ENCODE results near the gene EIF4G3. TPM values are rescaled to one million over a fixed set of nuclear protein-coding genes. Genes with fewer than 3 reads are reported as not detected.
"Not testable (repeated sequence)": the region's sequence is repeated elsewhere in the genome, so short reads cannot be mapped to it uniquely, and the experiment has no call there.

EIF4G3 gene
- total RNA-seq, 2 experiments from 2014 or later, result 37.9 to 41.2 TPM

GRCh38 chr1:21030181-21030580, 146.5 kb downstream of the EIF4G3 start:
- ATAC-seq (no peak), DNase-seq (no peak)
- peaks cover 6% of the 10 kb centered on the region for H3K4me1 Mint-ChIP-seq (ENCODE audit: low read depth)
- ChIA-PET POLR2A (no interaction called here), CTCF (no interaction called here)
- H3K27me3 Mint-ChIP-seq (ENCODE audit: low read depth), result no peaks in the 10 kb centered on the region
- no peak overlapping the region for H3K4me3 Mint-ChIP-seq
- no peak overlapping the region for H3K27ac Mint-ChIP-seq
- H3K36me3 Mint-ChIP-seq (ENCODE audit: low read depth), result peaks cover 9% of the 10 kb centered on the region
- H3K9me3 Mint-ChIP-seq (ENCODE audit: insufficient read depth), result no peaks in the 10 kb centered on the region

- Mint-ChIP-seq H3K4me1 (ENCODE audit: low read depth) (peaks cover 6% of the 10 kb centered on the region), H3K36me3 (ENCODE audit: low read depth) (peaks cover 12% of the 10 kb centered on the region), H3K9me3 (ENCODE audit: insufficient read depth) (no peaks in the 10 kb centered on the region), H3K27me3 (ENCODE audit: low read depth) (no peaks in the 10 kb centered on the region), H3K4me3 (no peak overlapping the region), H3K27ac (no peak overlapping the region)
- ATAC-seq (no peak), DNase-seq (no peak)
- CTCF ChIA-PET, result no interaction called here
- POLR2A ChIA-PET, result no interaction called here
These were observed 148.1 kb downstream of the EIF4G3 start for GRCh38 chr1:21028520-21029145.

DNA sequence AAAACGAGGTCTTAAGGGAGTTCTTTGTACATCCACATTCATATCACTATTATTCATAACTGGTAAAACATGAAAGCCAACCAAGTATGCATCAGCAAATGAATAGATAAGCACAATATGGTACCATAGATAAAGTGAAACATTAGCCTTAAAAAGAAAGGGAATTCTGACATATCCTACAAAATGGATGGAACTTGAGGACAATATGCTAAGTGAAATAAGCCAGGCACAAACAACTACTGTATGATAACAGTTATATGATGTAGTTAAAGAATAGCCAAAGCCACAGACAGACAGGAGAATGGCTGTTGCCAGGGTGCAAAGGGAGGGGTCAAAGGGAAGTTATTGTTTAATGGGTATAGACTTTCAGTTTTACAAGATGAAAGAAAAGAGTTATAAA, 148.9 kb downstream of the EIF4G3 start:
- CTCF ChIA-PET, result no interaction called here
- POLR2A ChIA-PET, result no interaction called here
- no peak for ATAC-seq

GRCh38 chr1:21024918-21025317, 151.8 kb downstream of the EIF4G3 start:
- ChIA-PET POLR2A (no interaction called here), CTCF (no interaction called here)
- Mint-ChIP-seq H3K9me3 (ENCODE audit: insufficient read depth) (no peaks in the 10 kb centered on the region), H3K4me1 (ENCODE audit: low read depth) (peaks cover 19% of the 10 kb centered on the region), H3K27ac (no peak overlapping the region), H3K36me3 (ENCODE audit: low read depth) (peaks cover 16% of the 10 kb centered on the region), H3K27me3 (ENCODE audit: low read depth) (no peaks in the 10 kb centered on the region), H3K4me3 (no peak overlapping the region)
- no peak for ATAC-seq
- DNase-seq, result no peak

More for the DNA sequence above, 148.9 kb downstream of the EIF4G3 start:
- peaks cover 7% of the 10 kb centered on the region for H3K4me1 Mint-ChIP-seq (ENCODE audit: low read depth)
- no peak overlapping the region for H3K27ac Mint-ChIP-seq
- peaks cover 16% of the 10 kb centered on the region for H3K36me3 Mint-ChIP-seq (ENCODE audit: low read depth)
- no peaks in the 10 kb centered on the region for H3K27me3 Mint-ChIP-seq (ENCODE audit: low read depth)
- no peak for DNase-seq
- no peak overlapping the region for H3K4me3 Mint-ChIP-seq
- no peaks in the 10 kb centered on the region for H3K9me3 Mint-ChIP-seq (ENCODE audit: insufficient read depth)

DNA sequence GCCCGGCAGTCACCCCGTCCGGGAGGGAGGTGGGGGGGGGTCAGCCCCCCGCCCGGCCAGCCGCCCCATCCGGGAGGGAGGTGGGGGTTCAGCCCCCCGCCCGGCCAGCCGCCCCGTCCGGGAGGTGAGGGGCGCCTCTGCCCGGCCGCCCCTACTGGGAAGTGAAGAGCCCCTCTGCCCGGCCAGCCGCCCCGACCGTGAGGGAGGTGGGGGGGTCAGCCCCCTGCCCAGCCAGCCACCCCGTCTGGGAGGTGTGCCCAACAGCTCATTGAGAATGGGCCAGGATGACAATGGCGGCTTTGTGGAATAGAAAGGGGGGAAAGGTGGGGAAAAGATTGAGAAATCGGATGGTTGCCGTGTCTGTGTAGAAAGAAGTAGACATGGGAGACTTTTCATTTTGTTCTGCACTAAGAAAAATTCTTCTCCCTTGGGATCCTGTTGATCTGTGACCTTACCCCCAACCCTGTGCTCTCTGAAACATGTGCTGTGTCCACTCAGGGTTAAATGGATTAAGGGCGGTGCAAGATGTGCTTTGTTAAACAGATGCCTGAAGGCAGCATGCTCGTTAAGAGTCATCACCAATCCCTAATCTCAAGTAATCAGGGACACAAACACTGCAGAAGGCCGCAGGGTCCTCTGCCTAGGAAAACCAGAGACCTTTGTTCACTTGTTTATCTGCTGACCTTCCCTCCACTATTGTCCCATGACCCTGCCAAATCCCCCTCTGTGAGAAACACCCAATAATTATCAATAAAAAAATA, 152.4 kb downstream of the EIF4G3 start:
- Mint-ChIP-seq H3K4me1 (ENCODE audit: low read depth) (peaks cover 19% of the 10 kb centered on the region), H3K36me3 (ENCODE audit: low read depth) (peaks cover 16% of the 10 kb centered on the region)
- DNase-seq; CTCF ChIA-PET; H3K9me3 Mint-ChIP-seq (ENCODE audit: insufficient read depth); ATAC-seq; H3K27ac Mint-ChIP-seq; H3K27me3 Mint-ChIP-seq (ENCODE audit: low read depth); POLR2A ChIA-PET; H3K4me3 Mint-ChIP-seq: not testable (repeated sequence)

- no peaks in the 10 kb centered on the region for H3K9me3 Mint-ChIP-seq (ENCODE audit: insufficient read depth)
- peaks cover 20% of the 10 kb centered on the region for H3K36me3 Mint-ChIP-seq (ENCODE audit: low read depth)
- peaks cover 14% of the 10 kb centered on the region for H3K4me1 Mint-ChIP-seq (ENCODE audit: low read depth)
- ATAC-seq, result peak; percentile 93
- H3K4me3 Mint-ChIP-seq, result peak overlapping the region; percentile 55
- H3K27ac Mint-ChIP-seq, result peak overlapping the region; percentile 86
- no peaks in the 10 kb centered on the region for H3K27me3 Mint-ChIP-seq (ENCODE audit: low read depth)
- DNase-seq, result peak; percentile 50
- ChIA-PET CTCF (interaction anchor here (0.7 to 1.5 kb wide), 4 partner anchors 9 to 173 kb away, joined by 3 to 8 read pairs (median 3); no protein-coding TSS in a partner anchor), POLR2A (interaction anchor here (0.7 kb wide), 1 partner anchor 236 kb away, joined by 3 read pairs; the partner anchor contains the start of gene HP1BP3)
These were observed 154.2 kb downstream of the EIF4G3 start for GRCh38 chr1:21022279-21023040.

DNA sequence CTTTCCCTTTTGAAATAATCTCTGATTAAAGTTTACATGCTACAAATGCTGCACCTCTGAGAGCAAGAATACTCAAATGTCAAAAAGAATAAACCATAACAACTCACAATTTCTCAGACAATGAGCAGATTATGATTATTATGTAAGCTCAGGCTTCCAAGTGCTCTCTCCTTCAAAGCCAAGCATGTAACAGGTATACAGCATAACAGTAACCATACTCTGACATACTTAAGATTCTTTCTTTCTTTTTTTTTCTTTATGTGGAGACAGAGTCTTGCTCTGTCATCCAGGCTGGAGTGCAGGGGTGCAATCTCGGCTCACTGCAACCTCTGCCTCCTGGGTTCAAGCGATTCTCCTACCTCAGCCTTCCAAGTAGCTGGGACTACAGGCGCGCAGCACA, 155.4 kb downstream of the EIF4G3 start:
- H3K27me3 Mint-ChIP-seq (ENCODE audit: low read depth), result no peaks in the 10 kb centered on the region
- peaks cover 19% of the 10 kb centered on the region for H3K36me3 Mint-ChIP-seq (ENCODE audit: low read depth)
- no peak overlapping the region for H3K27ac Mint-ChIP-seq
- ChIA-PET CTCF (no interaction called here), POLR2A (no interaction called here)
- no peak overlapping the region for H3K4me3 Mint-ChIP-seq
- ATAC-seq (no peak), DNase-seq (no peak)
- peaks cover 15% of the 10 kb centered on the region for H3K4me1 Mint-ChIP-seq (ENCODE audit: low read depth)
- no peaks in the 10 kb centered on the region for H3K9me3 Mint-ChIP-seq (ENCODE audit: insufficient read depth)

GRCh38 chr1:21020151-21020550, 156.5 kb downstream of the EIF4G3 start:
- H3K4me3 Mint-ChIP-seq, result no peak overlapping the region
- ATAC-seq (no peak), DNase-seq (no peak)
- peaks cover 20% of the 10 kb centered on the region for H3K4me1 Mint-ChIP-seq (ENCODE audit: low read depth)
- no peaks in the 10 kb centered on the region for H3K9me3 Mint-ChIP-seq (ENCODE audit: insufficient read depth)
- POLR2A ChIA-PET, result no interaction called here
- H3K27ac Mint-ChIP-seq, result no peak overlapping the region
- H3K36me3 Mint-ChIP-seq (ENCODE audit: low read depth), result peaks cover 21% of the 10 kb centered on the region
- CTCF ChIA-PET, result no interaction called here
- no peaks in the 10 kb centered on the region for H3K27me3 Mint-ChIP-seq (ENCODE audit: low read depth)

DNA sequence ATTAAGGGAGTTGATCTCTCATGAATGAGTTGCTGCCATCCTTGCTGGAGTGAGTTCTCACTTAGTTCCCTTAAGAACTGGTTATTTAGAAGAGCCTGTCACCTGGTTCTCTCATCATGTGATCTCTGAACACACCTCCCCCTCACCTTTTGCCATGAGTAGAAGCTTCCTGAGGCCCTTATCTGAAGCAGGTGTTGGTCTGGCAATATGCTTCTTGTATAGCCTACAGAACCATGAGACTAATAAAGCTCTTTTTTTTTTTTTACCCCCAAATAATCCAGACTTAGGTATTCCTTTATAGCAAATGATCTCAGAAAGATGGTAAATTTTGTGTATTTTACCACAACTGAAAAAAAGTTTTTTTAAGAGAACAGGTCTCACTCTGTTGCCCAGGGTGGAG, 158.0 kb downstream of the EIF4G3 start:
- Mint-ChIP-seq H3K36me3 (ENCODE audit: low read depth) (peaks cover 23% of the 10 kb centered on the region), H3K27me3 (ENCODE audit: low read depth) (no peaks in the 10 kb centered on the region), H3K27ac (no peak overlapping the region), H3K4me1 (ENCODE audit: low read depth) (peaks cover 24% of the 10 kb centered on the region), H3K9me3 (ENCODE audit: insufficient read depth) (no peaks in the 10 kb centered on the region), H3K4me3 (no peak overlapping the region)
- ChIA-PET POLR2A (no interaction called here), CTCF (no interaction called here)
- ATAC-seq, result no peak
- no peak for DNase-seq

DNA sequence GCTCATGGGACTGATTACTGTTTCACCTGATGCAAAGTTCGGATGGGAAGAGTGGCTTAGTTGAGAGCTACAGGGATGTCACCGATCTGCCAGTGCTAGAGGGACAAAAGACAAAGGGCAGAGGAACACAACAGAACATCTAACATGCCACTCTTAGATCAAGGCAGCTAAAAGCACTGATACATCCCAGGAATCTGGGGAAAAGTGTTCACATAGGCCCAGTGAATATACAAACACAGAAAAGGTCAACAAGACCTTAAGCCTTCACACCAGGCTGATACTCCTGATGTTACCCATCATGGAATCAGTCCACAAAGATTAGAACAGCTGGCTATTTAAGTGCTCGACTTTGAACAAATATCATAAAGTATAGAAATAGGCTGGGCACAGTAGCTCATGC, 163.2 kb downstream of the EIF4G3 start:
- ChIA-PET POLR2A (no interaction called here), CTCF (no interaction called here)
- no peak for ATAC-seq
- no peak overlapping the region for H3K27ac Mint-ChIP-seq
- H3K36me3 Mint-ChIP-seq (ENCODE audit: low read depth), result peaks cover 15% of the 10 kb centered on the region
- DNase-seq, result no peak
- H3K4me3 Mint-ChIP-seq, result no peak overlapping the region
- H3K27me3 Mint-ChIP-seq (ENCODE audit: low read depth), result no peaks in the 10 kb centered on the region
- H3K4me1 Mint-ChIP-seq (ENCODE audit: low read depth), result peaks cover 10% of the 10 kb centered on the region
- H3K9me3 Mint-ChIP-seq (ENCODE audit: insufficient read depth), result no peaks in the 10 kb centered on the region

DNA sequence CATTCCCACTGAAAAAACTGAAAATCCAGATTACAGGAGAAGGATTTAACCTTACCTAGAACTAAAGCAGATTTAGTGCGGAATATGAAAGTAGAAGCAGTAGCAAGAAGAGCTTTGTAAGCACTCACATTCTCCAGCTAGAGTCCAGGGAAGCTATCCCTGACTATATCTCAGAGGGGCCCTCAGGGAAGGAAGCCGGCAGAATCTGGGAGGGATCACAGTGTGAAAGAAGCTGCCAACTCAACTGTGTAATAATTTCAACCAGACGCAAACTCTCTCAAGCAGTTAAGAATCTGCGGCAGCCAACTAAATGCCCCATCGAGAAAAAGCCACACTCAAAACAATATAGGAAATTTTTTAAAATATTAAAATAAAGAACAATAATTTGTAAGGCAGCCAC, 163.8 kb downstream of the EIF4G3 start:
- Mint-ChIP-seq H3K36me3 (ENCODE audit: low read depth) (peaks cover 14% of the 10 kb centered on the region), H3K27me3 (ENCODE audit: low read depth) (no peaks in the 10 kb centered on the region), H3K27ac (no peak overlapping the region), H3K4me3 (no peak overlapping the region), H3K9me3 (ENCODE audit: insufficient read depth) (no peaks in the 10 kb centered on the region), H3K4me1 (ENCODE audit: low read depth) (peaks cover 10% of the 10 kb centered on the region)
- no peak for ATAC-seq
- no peak for DNase-seq
- POLR2A ChIA-PET, result no interaction called here
- CTCF ChIA-PET, result no interaction called here

GRCh38 chr1:21007876-21008275, 168.8 kb downstream of the EIF4G3 start:
- no peak overlapping the region for H3K27ac Mint-ChIP-seq
- no peaks in the 10 kb centered on the region for H3K27me3 Mint-ChIP-seq (ENCODE audit: low read depth)
- H3K9me3 Mint-ChIP-seq (ENCODE audit: insufficient read depth), result no peaks in the 10 kb centered on the region
- H3K4me1 Mint-ChIP-seq (ENCODE audit: low read depth), result peaks cover 5% of the 10 kb centered on the region
- no peak for DNase-seq
- ChIA-PET CTCF (interaction anchor here (0.8 kb wide), 1 partner anchor 9 kb away, joined by 3 read pairs; no protein-coding TSS in a partner anchor), POLR2A (no interaction called here)
- peaks cover 3% of the 10 kb centered on the region for H3K36me3 Mint-ChIP-seq (ENCODE audit: low read depth)
- ATAC-seq, result no peak
- no peak overlapping the region for H3K4me3 Mint-ChIP-seq
